ENCODE measurements around the gene B2M. TPM values are rescaled to one million over a fixed set of nuclear protein-coding genes. Genes with fewer than 3 reads are reported as not detected.
"Not testable (repeated sequence)": the region's sequence is repeated elsewhere in the genome, so short reads cannot be mapped to it uniquely, and the experiment has no call there.

The B2M gene
- total RNA-seq, 1 donor = 2,255 TPM

DNA sequence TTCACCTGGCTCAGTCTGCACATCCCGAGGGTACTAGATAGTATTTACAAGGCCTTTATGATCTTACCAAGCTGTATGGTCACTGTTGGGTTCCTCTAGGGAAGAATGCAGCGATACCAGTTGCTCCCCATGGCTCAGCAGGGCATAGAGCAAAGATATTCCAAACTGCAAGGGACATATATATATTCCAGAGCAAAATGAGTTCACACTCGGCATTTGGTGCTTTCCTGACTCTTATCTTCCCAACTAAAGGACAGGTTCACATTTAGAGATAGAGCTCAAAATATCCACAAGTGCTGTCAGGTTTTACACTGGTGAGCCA lies 44.3 kb upstream of the B2M start:
- H3K4me3 ChIP-seq (ENCODE audit: low read depth, low read length) = no peak overlapping the region
- no peak for DNase-seq (ENCODE audit: low read depth)
- TF ChIP-seq, protein P1, sequence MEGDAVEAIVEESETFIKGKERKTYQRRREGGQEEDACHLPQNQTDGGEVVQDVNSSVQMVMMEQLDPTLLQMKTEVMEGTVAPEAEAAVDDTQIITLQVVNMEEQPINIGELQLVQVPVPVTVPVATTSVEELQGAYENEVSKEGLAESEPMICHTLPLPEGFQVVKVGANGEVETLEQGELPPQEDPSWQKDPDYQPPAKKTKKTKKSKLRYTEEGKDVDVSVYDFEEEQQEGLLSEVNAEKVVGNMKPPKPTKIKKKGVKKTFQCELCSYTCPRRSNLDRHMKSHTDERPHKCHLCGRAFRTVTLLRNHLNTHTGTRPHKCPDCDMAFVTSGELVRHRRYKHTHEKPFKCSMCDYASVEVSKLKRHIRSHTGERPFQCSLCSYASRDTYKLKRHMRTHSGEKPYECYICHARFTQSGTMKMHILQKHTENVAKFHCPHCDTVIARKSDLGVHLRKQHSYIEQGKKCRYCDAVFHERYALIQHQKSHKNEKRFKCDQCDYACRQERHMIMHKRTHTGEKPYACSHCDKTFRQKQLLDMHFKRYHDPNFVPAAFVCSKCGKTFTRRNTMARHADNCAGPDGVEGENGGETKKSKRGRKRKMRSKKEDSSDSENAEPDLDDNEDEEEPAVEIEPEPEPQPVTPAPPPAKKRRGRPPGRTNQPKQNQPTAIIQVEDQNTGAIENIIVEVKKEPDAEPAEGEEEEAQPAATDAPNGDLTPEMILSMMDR (IDR thresholded peaks at IDR 0.05; ENCODE audit: insufficient read depth, low read depth, low read length) = no peak

DNA sequence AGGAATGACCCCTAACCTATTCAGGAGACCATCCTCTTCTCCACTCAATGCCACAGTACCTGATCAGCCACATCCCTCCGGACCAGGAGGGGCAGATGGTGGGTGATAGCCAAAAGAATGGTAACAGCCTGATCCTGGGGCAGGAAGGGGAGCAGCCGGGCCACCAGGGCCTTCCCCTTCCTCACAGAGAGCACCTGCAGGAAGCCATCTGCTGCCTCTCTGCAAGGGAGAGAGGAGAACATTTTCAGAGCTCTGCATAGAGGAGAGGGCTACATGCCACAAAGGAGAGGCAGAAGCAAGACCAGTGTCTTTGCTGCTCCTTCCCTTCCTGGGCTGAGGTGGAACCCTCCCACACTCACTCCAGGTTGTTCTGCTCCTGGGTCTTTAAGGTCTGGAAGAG lies 42.4 kb upstream of the B2M start:
- TF ChIP-seq, protein P1 (IDR thresholded peaks at IDR 0.05; ENCODE audit: insufficient read depth, low read depth, low read length) = no peak
- DNase-seq (ENCODE audit: low read depth) = no peak
- H3K4me3 ChIP-seq (ENCODE audit: low read depth, low read length) = no peak overlapping the region

- TF ChIP-seq, protein P1 (IDR thresholded peaks at IDR 0.05; ENCODE audit: insufficient read depth, low read depth, low read length) = no peak
- no peak for DNase-seq (ENCODE audit: low read depth)
- no peak overlapping the region for H3K4me3 ChIP-seq (ENCODE audit: low read depth, low read length)
Observed at GRCh38 chr15:44670087-44670950, 41.0 kb upstream of the B2M start.

DNA sequence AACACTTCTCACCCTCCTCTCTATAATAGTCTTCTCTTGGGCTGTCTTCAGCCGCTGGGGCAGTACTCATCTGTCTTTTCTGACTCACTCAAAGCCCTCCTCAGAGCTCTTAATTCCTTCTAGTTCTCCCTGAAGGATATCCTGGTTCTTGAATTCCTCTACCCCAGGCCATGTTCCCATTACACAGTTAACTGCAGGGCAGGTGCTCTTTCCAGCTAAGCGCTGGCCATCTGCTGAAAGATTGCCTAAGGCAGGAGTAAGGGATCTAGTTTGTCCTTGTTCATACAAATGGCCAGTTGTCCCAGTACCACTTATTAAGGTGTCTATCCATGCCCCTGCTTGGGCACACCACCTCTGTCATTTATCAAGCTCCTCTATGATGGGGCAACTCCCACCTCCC lies 37.7 kb upstream of the B2M start:
- H3K4me3 ChIP-seq (ENCODE audit: low read depth, low read length) = no peak overlapping the region
- TF ChIP-seq, protein P1 (IDR thresholded peaks at IDR 0.05; ENCODE audit: insufficient read depth, low read depth, low read length) = no peak

GRCh38 chr15:44675911-44676310 lies 35.4 kb upstream of the B2M start:
- no peak for DNase-seq (ENCODE audit: low read depth)
- TF ChIP-seq, protein P1 (IDR thresholded peaks at IDR 0.05; ENCODE audit: insufficient read depth, low read depth, low read length) = no peak
- no peak overlapping the region for H3K4me3 ChIP-seq (ENCODE audit: low read depth, low read length)

More for the DNA sequence above, 37.7 kb upstream of the B2M start:
- DNase-seq (ENCODE audit: low read depth) = no peak

DNA sequence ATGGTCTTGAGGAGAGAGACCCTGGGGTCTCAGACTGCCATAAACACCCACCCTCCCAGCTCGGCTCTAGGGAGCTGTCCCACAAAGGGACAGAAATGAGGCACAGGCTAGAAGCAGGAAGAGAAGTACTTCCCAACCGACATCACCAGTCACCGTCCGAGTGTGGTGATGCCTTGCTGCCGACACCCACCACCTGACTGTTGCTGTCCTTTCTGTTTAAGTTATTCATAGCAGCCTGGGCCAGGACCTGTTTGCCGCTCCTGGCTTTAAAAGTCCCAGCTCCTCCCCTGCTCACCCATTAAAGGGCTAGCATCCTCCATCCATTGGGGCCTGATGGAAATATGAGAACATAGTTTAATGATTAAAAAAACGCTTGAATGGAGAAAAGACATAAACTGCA lies 34.6 kb upstream of the B2M start:
- TF ChIP-seq, protein P1 (IDR thresholded peaks at IDR 0.05; ENCODE audit: insufficient read depth, low read depth, low read length) = no peak
- H3K4me3 ChIP-seq (ENCODE audit: low read depth, low read length) = no peak overlapping the region
- no peak for DNase-seq (ENCODE audit: low read depth)

- H3K4me3 ChIP-seq (ENCODE audit: low read depth, low read length) = no peak overlapping the region
- TF ChIP-seq, protein P1 (IDR thresholded peaks at IDR 0.05; ENCODE audit: insufficient read depth, low read depth, low read length) = no peak
- DNase-seq (ENCODE audit: low read depth) = no peak
Observed at GRCh38 chr15:44682211-44682610, 29.1 kb upstream of the B2M start.

GRCh38 chr15:44682809-44683682 lies 28.3 kb upstream of the B2M start:
- peak; percentile 36 for DNase-seq (ENCODE audit: low read depth)
- not testable (repeated sequence) for H3K4me3 ChIP-seq (ENCODE audit: low read depth, low read length)

DNA sequence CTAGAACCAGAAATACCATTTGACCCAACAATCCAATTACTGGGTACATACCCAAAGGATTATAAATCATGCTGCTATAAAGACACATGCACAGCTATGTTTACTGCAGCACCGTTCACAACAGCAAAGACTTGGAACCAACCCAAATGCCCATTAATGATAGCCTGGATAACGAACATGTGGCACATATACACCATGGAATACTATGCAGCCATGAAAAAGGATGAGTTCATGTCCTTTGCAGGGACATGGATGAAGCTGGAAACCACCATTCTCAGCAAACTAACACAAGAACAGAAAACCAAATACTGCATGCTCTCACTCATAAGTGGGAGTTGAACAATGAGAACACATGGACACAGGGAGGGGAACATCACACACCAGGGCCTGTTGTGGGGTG lies 22.0 kb upstream of the B2M start:
- not testable (repeated sequence) for H3K4me3 ChIP-seq (ENCODE audit: low read depth, low read length); DNase-seq (ENCODE audit: low read depth)

Measured in fibroblast of villous mesenchyme (primary cell).